PFSK-1 (cell line): ENCODE data around the gene KLHL11.

Experiments used
- FOXP2 ChIP-seq: optimal IDR thresholded peaks from 2 replicates; pipeline ENCODE3; 2011; ENCODE audit warnings: borderline replicate concordance, control low read depth, inconsistent platforms; ENCODE audit not compliant: insufficient read depth; ENCODE audit errors: extremely low read length, extremely low read depth
- POLR2AphosphoS5 ChIP-seq: IDR thresholded peaks from 2 replicates; pipeline ENCODE4 v1.6.1; 2012; ENCODE audit warnings: low read depth, mild to moderate bottlenecking, control low read depth, low read length, moderate library complexity
- REST ChIP-seq, 2 experiments: IDR thresholded peaks; 2 replicates each; pipeline versions ENCODE4 v1.6.1 to v1.8.0; 2011 to 2012; ENCODE audit warnings: low read depth in 2 of 2, low read length in 2 of 2, control low read depth in 1 of 2, inconsistent platforms in 1 of 2, mild to moderate bottlenecking in 1 of 2, moderate library complexity in 1 of 2; ENCODE audit not compliant: insufficient read depth in 1 of 2
- SIN3A ChIP-seq: IDR thresholded peaks from 2 replicates; pipeline ENCODE4 v1.6.1; 2012; ENCODE audit warnings: mild to moderate bottlenecking, low read length, moderate library complexity, borderline replicate concordance; ENCODE audit not compliant: insufficient read depth
- TAF1 ChIP-seq: IDR thresholded peaks from 2 replicates; pipeline ENCODE4 v1.6.1; 2012; ENCODE audit warnings: low read length, control low read depth, borderline replicate concordance; ENCODE audit not compliant: insufficient read depth

GRCh38 chr17:41810659-41811548, 54.3 kb downstream of the KLHL11 start:
- no peak for TF ChIP-seq POLR2AphosphoS5
- TF ChIP-seq TAF1, result no peak
- no peak for TF ChIP-seq SIN3A
- no peak for TF ChIP-seq REST (IDR thresholded peaks at IDR 0.05; ENCODE audit: insufficient read depth in 1 of 2, low read depth in 2 of 2, low read length in 2 of 2)
- no peak for TF ChIP-seq FOXP2
